Omental fat pad (tissue), 4 donors: Measurements from ENCODE around the gene HOXD11. TPM values are rescaled to one million over a fixed set of nuclear protein-coding genes. Genes with fewer than 3 reads are reported as not detected.

ENCODE experiments used
- ATAC-seq: fragments of 150-250 bp; one replicate; pipeline ENCODE4 v1.9.1; 2016; ENCODE audit warnings: mild to moderate bottlenecking, moderate library complexity; ENCODE audit not compliant: low FRiP score
- DNase-seq: peaks from one replicate; pipeline ENCODE4 v3.0.0-alpha.2; 2019; ENCODE audit warnings: low spot score
- total RNA-seq, 4 donors: library from RNA; depleted of rRNA; stranded (reverse); fragments of >200 nt; gene quantifications; one replicate each; pipeline ENCODE4 v1.1.0, GENCODE V29; 2016
- TF ChIP-seq, protein P1 (sequence below), 3 donors: fragments of 450-650 bp; IDR thresholded peaks; one replicate each; pipeline ENCODE4 v1.5.1; 2016 to 2017; ENCODE audit warnings: antibody characterized with exemption in 3 of 3, mild to moderate bottlenecking in 3 of 3, moderate library complexity in 2 of 3

Gene HOXD11
- total RNA-seq, 4 donors from 2014 or later, result not detected

DNA sequence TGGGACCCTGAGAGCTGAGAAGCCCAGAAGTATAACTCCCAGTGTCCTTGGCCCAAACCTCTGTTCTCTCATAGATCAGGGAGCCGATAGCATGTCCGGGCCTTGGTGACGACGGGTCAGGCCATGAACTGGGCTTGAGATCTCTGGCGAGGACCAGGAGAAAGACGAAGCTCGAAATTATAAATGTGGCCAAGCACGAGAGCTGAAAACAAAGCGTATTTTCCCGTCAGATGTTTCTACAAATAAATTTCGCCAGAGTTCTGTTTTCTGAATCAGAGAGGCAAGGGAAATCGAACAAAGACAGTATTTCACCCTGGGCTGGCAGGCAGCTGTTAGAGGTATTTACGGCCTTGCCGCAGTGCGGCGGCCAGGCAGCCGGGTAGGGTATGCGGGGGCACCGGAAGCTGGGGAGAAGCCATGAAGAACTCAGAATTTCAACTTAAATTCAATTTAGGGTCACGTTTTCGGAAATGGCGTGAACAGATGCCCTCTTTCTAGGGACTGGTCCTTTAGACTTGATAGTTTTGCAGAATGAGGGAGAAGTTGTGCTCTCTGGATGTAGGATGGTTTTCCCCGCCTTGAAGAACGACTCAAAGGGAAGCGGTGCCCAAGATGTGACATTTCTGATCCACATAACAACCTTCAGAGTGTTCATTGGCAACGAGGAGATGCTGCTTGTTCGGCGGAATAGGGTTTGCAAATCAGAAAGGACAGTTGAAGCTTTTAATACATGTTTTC, 32.0 kb downstream of the HOXD11 start:
- TF ChIP-seq, protein P1, sequence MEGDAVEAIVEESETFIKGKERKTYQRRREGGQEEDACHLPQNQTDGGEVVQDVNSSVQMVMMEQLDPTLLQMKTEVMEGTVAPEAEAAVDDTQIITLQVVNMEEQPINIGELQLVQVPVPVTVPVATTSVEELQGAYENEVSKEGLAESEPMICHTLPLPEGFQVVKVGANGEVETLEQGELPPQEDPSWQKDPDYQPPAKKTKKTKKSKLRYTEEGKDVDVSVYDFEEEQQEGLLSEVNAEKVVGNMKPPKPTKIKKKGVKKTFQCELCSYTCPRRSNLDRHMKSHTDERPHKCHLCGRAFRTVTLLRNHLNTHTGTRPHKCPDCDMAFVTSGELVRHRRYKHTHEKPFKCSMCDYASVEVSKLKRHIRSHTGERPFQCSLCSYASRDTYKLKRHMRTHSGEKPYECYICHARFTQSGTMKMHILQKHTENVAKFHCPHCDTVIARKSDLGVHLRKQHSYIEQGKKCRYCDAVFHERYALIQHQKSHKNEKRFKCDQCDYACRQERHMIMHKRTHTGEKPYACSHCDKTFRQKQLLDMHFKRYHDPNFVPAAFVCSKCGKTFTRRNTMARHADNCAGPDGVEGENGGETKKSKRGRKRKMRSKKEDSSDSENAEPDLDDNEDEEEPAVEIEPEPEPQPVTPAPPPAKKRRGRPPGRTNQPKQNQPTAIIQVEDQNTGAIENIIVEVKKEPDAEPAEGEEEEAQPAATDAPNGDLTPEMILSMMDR (IDR thresholded peaks at IDR 0.05), result no peak
- ATAC-seq (no peak), DNase-seq (no peak)

DNA sequence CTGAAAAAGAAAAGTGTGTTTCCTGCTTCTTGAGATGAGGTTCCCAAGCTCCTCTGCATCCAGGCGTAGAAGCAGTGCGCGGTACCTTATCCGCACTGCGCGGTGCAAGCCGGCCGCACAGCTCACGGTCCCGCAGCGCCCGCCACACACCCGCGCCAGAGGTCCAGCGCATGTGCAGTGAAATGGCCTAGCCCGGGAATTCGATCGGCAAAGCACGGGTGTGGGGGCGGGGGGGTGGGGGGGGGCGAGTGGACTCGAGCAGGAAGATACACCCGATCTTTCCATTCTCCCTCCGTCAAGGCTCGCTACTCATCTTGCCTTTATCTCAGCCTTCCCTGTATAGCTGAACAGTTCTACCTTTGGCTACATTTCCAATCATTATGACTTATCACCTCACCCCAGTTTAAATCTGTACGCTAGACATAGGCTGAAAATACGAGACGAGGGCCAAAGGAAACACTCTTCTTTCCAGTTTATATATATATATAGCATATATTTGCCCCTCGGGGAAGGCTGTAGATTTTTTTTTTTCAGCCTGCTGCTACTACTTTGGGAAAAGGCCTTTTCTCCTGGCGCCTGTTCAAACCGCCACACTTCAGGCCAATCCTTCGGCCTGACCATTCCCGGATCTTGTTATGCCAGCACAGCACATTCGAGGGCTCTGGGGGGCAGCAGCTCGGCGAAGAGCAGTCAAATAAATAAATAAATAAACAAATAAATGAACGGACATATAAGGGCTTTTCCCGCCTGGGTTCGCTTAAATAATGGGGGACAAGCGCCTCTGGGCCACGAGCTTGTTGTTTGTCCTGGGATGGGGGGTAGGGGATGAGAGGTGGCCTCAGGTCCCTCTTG, 32.8 kb downstream of the HOXD11 start:
- no peak for ATAC-seq
- DNase-seq, result no peak
- TF ChIP-seq, protein P1 (IDR thresholded peaks at IDR 0.05), result no peak

DNA sequence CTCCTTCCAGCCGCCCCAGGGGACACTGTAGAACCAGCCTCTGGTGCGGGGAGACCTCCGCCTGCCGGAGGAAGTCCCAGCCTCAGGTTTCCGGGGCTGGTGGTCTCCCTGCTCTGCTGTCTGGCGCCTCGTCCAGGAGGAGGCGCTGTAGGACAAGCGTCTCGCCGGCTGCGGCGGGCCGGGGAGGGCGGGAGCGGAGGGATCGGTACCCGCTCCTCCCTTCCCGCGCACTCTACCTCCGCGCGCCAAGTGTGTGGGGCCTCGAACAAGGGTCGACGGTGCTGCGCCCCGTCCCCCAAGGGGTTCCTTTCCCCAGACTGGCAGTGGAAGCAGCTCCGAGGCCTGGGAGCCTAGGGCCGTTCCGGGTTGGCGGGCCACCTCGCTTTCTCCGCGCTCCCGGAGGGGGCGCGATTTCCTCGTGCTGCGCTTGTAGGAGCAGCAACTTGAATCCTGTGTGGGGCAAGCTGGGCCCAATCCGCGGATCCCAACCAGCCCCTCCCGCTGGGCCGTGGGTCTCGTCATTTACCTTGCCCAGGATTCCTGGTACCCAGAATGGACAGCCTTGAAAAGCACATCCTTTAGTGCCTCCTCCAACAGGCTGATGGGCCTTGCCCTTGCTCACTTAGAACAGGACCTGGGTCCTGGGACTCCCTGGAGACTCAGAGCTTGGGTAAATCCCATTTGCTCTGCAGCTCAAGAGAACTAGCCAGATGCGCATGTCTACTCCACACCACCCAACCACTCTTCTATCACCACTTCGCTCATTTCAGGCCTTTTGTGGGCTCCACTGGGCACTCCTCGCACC, 33.6 kb downstream of the HOXD11 start:
- TF ChIP-seq, protein P1 (IDR thresholded peaks at IDR 0.05), result peak in 2 of 3 donors; percentile 73 to 80
- DNase-seq (no peak), ATAC-seq (peak; percentile 87)

DNA sequence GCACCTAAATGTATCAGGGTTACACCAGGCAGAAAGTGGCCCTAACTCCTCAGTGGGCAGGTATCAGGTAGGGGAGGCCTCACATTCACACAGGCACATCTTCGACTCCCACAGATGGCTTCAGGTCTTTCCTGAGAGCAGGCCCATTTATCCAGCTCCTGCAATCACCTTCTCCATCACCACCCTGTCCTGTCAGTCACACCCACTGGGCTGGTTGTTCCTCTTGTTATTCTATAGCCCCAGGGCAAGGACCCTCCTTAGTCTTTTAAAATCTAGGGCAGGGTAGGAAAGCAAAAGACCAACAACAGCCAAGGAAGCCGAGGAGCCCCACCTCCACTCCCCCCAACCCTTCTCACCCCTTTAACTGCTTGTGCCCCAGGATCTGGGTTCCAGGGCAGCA, 35.2 kb downstream of the HOXD11 start:
- no peak for DNase-seq
- TF ChIP-seq, protein P1 (IDR thresholded peaks at IDR 0.05), result no peak
- ATAC-seq, result no peak

DNA sequence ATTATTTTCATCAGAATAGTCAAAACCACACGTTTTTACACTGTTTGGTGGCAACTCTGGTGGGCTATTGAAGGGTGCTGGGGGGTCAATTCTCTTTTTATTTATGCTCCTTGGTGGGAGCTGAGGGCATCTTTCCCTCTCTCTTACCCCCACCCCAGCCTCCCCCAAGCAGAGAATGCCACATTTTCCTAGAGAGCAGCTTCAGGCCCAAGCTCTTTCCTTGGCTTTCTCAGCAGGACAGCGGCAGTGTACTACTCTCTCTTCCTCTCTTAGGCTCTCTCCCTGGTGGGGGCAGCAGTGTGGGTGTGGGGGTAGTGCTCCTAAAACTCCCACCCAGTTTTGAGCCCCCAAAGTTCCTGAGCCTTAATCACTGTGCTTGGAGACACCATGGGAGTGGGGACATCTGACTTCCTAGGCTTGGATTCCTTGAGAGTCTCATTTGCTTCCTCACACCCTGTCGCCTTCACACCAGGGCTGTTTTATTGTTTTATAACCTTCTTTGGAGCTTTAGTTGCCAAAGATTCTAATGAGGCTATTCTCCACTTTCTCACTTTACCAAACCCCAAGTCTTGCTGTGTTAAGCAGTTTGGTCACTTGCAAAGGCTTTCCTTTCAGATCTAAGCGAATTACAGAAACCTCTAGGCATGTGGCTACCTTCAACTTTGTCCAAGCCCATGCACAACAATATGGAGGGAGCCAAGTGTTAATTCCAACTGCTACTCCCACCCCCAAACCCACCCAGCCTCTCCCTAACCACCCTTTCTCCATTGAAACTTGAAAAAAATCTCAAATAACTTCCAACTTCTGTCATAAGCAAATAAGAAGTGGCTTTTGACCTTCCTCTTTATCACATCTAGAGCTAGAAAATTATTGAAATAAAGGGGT, 38.2 kb downstream of the HOXD11 start:
- TF ChIP-seq, protein P1 (IDR thresholded peaks at IDR 0.05), result no peak
- no peak for ATAC-seq
- no peak for DNase-seq

DNA sequence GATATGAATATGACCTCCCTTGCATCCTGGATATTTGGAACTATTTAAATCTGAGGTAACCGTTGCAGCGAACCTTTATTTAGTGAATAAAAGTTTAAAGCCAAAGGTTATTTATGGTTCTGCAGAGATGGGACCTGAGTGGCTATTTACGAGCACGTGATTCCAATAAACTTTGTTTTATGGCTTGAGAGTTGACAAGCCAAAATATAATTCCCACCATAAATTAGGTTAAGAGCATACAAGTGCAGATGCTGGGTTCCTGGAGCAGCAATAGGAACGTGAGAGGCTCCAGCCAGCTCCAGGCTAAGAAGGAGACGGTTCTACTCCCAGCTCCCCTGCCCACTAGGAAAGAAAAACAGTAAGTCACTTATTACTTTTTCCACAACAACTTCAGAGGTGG, 39.0 kb downstream of the HOXD11 start:
- TF ChIP-seq, protein P1 (IDR thresholded peaks at IDR 0.05), result no peak
- DNase-seq (no peak), ATAC-seq (no peak)
